Measurements from ENCODE around the gene LDLRAD4.

- TF ChIP-seq, protein P1, sequence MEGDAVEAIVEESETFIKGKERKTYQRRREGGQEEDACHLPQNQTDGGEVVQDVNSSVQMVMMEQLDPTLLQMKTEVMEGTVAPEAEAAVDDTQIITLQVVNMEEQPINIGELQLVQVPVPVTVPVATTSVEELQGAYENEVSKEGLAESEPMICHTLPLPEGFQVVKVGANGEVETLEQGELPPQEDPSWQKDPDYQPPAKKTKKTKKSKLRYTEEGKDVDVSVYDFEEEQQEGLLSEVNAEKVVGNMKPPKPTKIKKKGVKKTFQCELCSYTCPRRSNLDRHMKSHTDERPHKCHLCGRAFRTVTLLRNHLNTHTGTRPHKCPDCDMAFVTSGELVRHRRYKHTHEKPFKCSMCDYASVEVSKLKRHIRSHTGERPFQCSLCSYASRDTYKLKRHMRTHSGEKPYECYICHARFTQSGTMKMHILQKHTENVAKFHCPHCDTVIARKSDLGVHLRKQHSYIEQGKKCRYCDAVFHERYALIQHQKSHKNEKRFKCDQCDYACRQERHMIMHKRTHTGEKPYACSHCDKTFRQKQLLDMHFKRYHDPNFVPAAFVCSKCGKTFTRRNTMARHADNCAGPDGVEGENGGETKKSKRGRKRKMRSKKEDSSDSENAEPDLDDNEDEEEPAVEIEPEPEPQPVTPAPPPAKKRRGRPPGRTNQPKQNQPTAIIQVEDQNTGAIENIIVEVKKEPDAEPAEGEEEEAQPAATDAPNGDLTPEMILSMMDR (IDR thresholded peaks at IDR 0.05) = no peak
- no peak for TF ChIP-seq POLR2A (IDR thresholded peaks at IDR 0.05)
Measured at GRCh38 chr18:13279181-13280069, 60.9 kb downstream of the LDLRAD4 start.

All from lower leg skin (tissue), 3 donors.